HepG2 (cell line): ENCODE results near the gene CIB1. TPM values are rescaled to one million over a fixed set of nuclear protein-coding genes. Genes with fewer than 3 reads are reported as not detected.

ENCODE experiments used
- CENPBD1 ChIP-seq: sonication (generic); formaldehyde crosslinking; IDR thresholded peaks from 2 replicates; pipeline ENCODE4 v1.8.0; 2022; ENCODE audit warnings: missing genetic modification reagents, low read depth, mild to moderate bottlenecking, borderline replicate concordance
- FOXC1 ChIP-seq: sonication (generic); formaldehyde crosslinking; IDR thresholded peaks from 2 replicates; pipeline ENCODE4 v1.8.0; 2022; ENCODE audit warnings: mild to moderate bottlenecking, missing genetic modification reagents, borderline replicate concordance
- HOXA5 ChIP-seq: sonication (generic); formaldehyde crosslinking; IDR thresholded peaks from 2 replicates; pipeline ENCODE4 v1.4.0; 2020; ENCODE audit warnings: missing genetic modification reagents
- IRF9 ChIP-seq: sonication (generic); formaldehyde crosslinking; IDR thresholded peaks from 2 replicates; pipeline ENCODE4 v1.8.0; 2022; ENCODE audit warnings: missing genetic modification reagents, mild to moderate bottlenecking, borderline replicate concordance
- MEIS2 ChIP-seq: sonication (generic); formaldehyde crosslinking; IDR thresholded peaks from 2 replicates; pipeline ENCODE4 v1.9.0; 2021; ENCODE audit warnings: mild to moderate bottlenecking, missing genetic modification reagents
- MYC ChIP-seq: sonication (generic); formaldehyde crosslinking; IDR thresholded peaks from 2 replicates; pipeline ENCODE4 v1.9.0; 2021; ENCODE audit warnings: missing genetic modification reagents, borderline replicate concordance
- TFDP2 ChIP-seq: sonication (generic); formaldehyde crosslinking; IDR thresholded peaks from 2 replicates; pipeline ENCODE4 v1.4.0; 2020; ENCODE audit warnings: missing genetic modification reagents
- ZNF460 ChIP-seq: sonication (generic); formaldehyde crosslinking; IDR thresholded peaks from 2 replicates; pipeline ENCODE4 v1.5.1; 2020; ENCODE audit warnings: missing genetic modification reagents, mild to moderate bottlenecking, borderline replicate concordance
- ZUFSP ChIP-seq: sonication (generic); formaldehyde crosslinking; IDR thresholded peaks from 2 replicates; pipeline ENCODE4 v1.9.0; 2021; ENCODE audit warnings: missing genetic modification reagents, mild to moderate bottlenecking, borderline replicate concordance
- ZZZ3 ChIP-seq: sonication (generic); formaldehyde crosslinking; IDR thresholded peaks from 2 replicates; pipeline ENCODE4 v1.4.0; 2020; ENCODE audit warnings: missing genetic modification reagents, mild to moderate bottlenecking, borderline replicate concordance
- polyA plus RNA-seq, 8 experiments: library from polyadenylated mRNA; depleted of rRNA in 3 of 8; stranded (reverse) in 7 of 8; unstranded in 1 of 8; fragments of >200 nt; fragmentation: Illumina TruSeq in 4 of 8; extraction: Trizol in 4 of 8; gene quantifications; 2 replicates each; pipeline versions ENCODE4 v1.2.1 to v1.2.3, GENCODE V29; 2011 to 2016; ENCODE audit warnings: low read depth in 4 of 8, missing spikeins in 1 of 8, mixed read lengths in 1 of 8; ENCODE audit not compliant: insufficient read depth in 1 of 8
- total RNA-seq, 5 experiments: library from RNA; depleted of rRNA; stranded (reverse); fragments of >200 nt; fragmentation: Illumina TruSeq; extraction: Trizol; gene quantifications; 2 replicates each; pipeline ENCODE4 v1.2.3, GENCODE V29; 2016; ENCODE audit warnings: low read depth in 1 of 5
- TF ChIP-seq, protein P1 (sequence below): sonication (generic); formaldehyde crosslinking; IDR thresholded peaks from 2 replicates; pipeline ENCODE4 v1.4.0; 2020; ENCODE audit warnings: missing genetic modification reagents
- TF ChIP-seq, protein P2 (sequence below): sonication (generic); formaldehyde crosslinking; IDR thresholded peaks from 2 replicates; pipeline ENCODE4 v1.9.0; 2021; ENCODE audit warnings: missing genetic modification reagents, borderline replicate concordance
- TF ChIP-seq, protein P3 (sequence below): sonication (generic); formaldehyde crosslinking; conservative IDR thresholded peaks from 2 replicates; pipeline ENCODE4 v1.8.0; 2022; ENCODE audit warnings: mild to moderate bottlenecking, moderate library complexity, missing genetic modification reagents

CIB1 gene
- total and polyA plus RNA-seq, 2 of the 13 experiments (the other 11 are each of a cell fraction or from before 2014, with no cell fraction given) = 38.7 to 72.7 TPM

GRCh38 chr15:90219421-90220141, 14.2 kb downstream of the CIB1 start (continued):
- TF ChIP-seq IRF9 (CRISPR knock-in tag) (no peak), CENPBD1 (CRISPR knock-in tag) (no peak), MYC (CRISPR knock-in tag) (peak; percentile 31; the same call in 1 of the 2 replicates), TFDP2 (CRISPR knock-in tag) (no peak), ZUFSP (no peak), MEIS2 (CRISPR knock-in tag) (no peak), FOXC1 (CRISPR knock-in tag) (no peak), HOXA5 (CRISPR knock-in tag) (no peak), ZNF460 (CRISPR knock-in tag) (no peak), ZZZ3 (CRISPR knock-in tag) (no peak)
- TF ChIP-seq, protein P1, sequence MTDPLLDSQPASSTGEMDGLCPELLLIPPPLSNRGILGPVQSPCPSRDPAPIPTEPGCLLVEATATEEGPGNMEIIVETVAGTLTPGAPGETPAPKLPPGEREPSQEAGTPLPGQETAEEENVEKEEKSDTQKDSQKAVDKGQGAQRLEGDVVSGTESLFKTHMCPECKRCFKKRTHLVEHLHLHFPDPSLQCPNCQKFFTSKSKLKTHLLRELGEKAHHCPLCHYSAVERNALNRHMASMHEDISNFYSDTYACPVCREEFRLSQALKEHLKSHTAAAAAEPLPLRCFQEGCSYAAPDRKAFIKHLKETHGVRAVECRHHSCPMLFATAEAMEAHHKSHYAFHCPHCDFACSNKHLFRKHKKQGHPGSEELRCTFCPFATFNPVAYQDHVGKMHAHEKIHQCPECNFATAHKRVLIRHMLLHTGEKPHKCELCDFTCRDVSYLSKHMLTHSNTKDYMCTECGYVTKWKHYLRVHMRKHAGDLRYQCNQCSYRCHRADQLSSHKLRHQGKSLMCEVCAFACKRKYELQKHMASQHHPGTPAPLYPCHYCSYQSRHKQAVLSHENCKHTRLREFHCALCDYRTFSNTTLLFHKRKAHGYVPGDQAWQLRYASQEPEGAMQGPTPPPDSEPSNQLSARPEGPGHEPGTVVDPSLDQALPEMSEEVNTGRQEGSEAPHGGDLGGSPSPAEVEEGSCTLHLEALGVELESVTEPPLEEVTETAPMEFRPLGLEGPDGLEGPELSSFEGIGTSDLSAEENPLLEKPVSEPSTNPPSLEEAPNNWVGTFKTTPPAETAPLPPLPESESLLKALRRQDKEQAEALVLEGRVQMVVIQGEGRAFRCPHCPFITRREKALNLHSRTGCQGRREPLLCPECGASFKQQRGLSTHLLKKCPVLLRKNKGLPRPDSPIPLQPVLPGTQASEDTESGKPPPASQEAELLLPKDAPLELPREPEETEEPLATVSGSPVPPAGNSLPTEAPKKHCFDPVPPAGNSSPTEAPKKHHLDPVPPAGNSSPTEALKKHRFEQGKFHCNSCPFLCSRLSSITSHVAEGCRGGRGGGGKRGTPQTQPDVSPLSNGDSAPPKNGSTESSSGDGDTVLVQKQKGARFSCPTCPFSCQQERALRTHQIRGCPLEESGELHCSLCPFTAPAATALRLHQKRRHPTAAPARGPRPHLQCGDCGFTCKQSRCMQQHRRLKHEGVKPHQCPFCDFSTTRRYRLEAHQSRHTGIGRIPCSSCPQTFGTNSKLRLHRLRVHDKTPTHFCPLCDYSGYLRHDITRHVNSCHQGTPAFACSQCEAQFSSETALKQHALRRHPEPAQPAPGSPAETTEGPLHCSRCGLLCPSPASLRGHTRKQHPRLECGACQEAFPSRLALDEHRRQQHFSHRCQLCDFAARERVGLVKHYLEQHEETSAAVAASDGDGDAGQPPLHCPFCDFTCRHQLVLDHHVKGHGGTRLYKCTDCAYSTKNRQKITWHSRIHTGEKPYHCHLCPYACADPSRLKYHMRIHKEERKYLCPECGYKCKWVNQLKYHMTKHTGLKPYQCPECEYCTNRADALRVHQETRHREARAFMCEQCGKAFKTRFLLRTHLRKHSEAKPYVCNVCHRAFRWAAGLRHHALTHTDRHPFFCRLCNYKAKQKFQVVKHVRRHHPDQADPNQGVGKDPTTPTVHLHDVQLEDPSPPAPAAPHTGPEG (CRISPR knock-in tag) = no peak
- TF ChIP-seq, protein P2, sequence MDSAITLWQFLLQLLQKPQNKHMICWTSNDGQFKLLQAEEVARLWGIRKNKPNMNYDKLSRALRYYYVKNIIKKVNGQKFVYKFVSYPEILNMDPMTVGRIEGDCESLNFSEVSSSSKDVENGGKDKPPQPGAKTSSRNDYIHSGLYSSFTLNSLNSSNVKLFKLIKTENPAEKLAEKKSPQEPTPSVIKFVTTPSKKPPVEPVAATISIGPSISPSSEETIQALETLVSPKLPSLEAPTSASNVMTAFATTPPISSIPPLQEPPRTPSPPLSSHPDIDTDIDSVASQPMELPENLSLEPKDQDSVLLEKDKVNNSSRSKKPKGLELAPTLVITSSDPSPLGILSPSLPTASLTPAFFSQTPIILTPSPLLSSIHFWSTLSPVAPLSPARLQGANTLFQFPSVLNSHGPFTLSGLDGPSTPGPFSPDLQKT = no peak
- TF ChIP-seq, protein P3, sequence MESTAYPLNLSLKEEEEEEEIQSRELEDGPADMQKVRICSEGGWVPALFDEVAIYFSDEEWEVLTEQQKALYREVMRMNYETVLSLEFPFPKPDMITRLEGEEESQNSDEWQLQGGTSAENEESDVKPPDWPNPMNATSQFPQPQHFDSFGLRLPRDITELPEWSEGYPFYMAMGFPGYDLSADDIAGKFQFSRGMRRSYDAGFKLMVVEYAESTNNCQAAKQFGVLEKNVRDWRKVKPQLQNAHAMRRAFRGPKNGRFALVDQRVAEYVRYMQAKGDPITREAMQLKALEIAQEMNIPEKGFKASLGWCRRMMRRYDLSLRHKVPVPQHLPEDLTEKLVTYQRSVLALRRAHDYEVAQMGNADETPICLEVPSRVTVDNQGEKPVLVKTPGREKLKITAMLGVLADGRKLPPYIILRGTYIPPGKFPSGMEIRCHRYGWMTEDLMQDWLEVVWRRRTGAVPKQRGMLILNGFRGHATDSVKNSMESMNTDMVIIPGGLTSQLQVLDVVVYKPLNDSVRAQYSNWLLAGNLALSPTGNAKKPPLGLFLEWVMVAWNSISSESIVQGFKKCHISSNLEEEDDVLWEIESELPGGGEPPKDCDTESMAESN (CRISPR knock-in tag) = 0 out of 2 replicates have a peak, but pooled peaks have one; percentile 53
